Measurements from ENCODE around the gene EIF5. TPM values are rescaled to one million over a fixed set of nuclear protein-coding genes. Genes with fewer than 3 reads are reported as not detected.

EIF5 gene
- total RNA-seq, 1 experiment from 2014 or later, result 63.7 TPM

GRCh38 chr14:103393070-103393469 lies 59.0 kb downstream of the EIF5 start:
- DNase-seq (ENCODE audit: low spot score), result no peak

DNA sequence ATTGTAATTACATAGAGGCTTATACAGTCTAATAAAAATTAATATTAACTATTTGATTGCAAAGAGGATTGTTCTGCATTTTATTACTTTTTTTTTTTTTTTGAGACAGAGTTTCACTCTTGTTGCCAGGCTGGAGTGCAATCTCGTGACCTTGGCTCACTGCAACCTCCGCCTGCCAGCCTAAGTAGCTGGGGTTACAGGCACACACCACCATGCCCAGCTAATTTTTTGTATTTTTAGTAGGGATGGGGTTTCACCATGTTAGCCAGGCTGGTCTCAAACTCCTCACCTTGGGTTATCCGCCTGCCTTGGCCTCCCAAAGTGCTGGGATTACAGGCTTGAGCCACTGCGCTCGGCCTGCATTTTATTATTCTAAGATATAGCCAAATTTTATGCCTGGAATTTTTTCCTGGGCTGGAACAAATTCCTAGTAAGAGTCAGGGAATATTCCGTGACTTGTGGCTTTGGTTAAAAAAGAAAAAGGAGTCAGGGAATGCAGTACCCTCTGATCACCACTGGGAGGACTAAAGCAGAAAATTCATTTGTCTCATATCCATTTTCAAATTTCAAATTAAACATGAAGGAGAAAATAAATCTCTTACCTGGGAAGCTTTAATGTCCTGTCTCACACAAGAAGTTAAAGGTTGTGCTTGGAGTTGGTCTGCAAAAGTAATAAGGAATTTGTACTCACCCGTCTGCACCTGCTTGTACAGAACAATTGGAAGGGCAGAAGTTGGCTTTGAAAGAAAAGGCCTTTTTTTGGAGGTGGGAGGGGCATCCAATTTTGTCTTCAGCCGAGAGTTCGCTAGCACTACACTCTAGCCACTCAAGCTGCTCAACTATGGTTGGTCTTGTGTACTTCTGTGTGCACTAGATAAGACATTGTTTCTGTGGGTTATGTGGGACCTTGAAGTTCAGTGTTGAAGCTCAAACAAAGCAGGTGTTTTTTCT lies 59.9 kb downstream of the EIF5 start:
- peak; percentile 45 for DNase-seq (ENCODE audit: low spot score)

Small RNAs within 50 kb of the gene (small RNA-seq; reads per million reads assigned to genes)
- gene SNORA28, result 13.1 reads per million, percentile 90 among the genes with 10 or more reads in this experiment

Other genes starting within 250 kb of the EIF5 start
- gene EXOC3L4, start 239.5 kb upstream of the EIF5 start, total RNA-seq (2014; rRNA removed; shearing (Covaris generic)), result 3.9 and 6.2 TPM in 2 replicates
- 145 and 168 TPM in 2 replicates for gene TNFAIP2, start 210.8 kb upstream of the EIF5 start, total RNA-seq (2014; rRNA removed; shearing (Covaris generic))
- gene MARK3, start 51.2 kb downstream of the EIF5 start, total RNA-seq (2014; rRNA removed; shearing (Covaris generic)), result 33.2 and 43.0 TPM in 2 replicates
- 446 and 513 TPM in 2 replicates for gene CKB, start 188.6 kb downstream of the EIF5 start, total RNA-seq (2014; rRNA removed; shearing (Covaris generic))
- 49.8 and 50.8 TPM in 2 replicates for gene TRMT61A, start 195.0 kb downstream of the EIF5 start, total RNA-seq (2014; rRNA removed; shearing (Covaris generic))
- 11.7 and 12.1 TPM in 2 replicates for gene BAG5, start 228.4 kb downstream of the EIF5 start, total RNA-seq (2014; rRNA removed; shearing (Covaris generic))
- 11.2 and 15.3 TPM in 2 replicates for gene COA8, start 228.7 kb downstream of the EIF5 start, total RNA-seq (2014; rRNA removed; shearing (Covaris generic))

Measured in HT-29 (cell line).